Fibroblast of lung (primary cell): Measurements from ENCODE around the gene CENPX. TPM values are rescaled to one million over a fixed set of nuclear protein-coding genes. Genes with fewer than 3 reads are reported as not detected.

Experiments
- DNase-seq, 2 donors: peaks; one replicate each; pipeline versions ENCODE4 v3.0.0 to v3.0.0-alpha.2; 2010; ENCODE audit warnings: low read depth in 2 of 2
- H2AFZ ChIP-seq: 2 replicates; pipeline ENCODE4 v1.5.1; 2012; ENCODE audit warnings: low read length, control low read depth, inconsistent platforms
- H3K27ac ChIP-seq: 2 replicates; pipeline ENCODE4 v1.5.1; 2011; ENCODE audit warnings: low read length, control low read depth; ENCODE audit not compliant: insufficient read depth
- H3K27me3 ChIP-seq: 2 replicates; pipeline ENCODE4 v1.5.1; 2011; ENCODE audit warnings: mild to moderate bottlenecking, low read length; ENCODE audit not compliant: control insufficient read depth, insufficient read depth
- H3K36me3 ChIP-seq: 2 replicates; pipeline ENCODE4 v1.5.1; 2011; ENCODE audit warnings: low read length; ENCODE audit not compliant: control insufficient read depth, insufficient read depth
- H3K4me1 ChIP-seq: 2 replicates; pipeline ENCODE4 v1.5.1; 2011; ENCODE audit warnings: low read length; ENCODE audit not compliant: control insufficient read depth, insufficient read depth; ENCODE audit errors: extremely low read depth
- H3K4me2 ChIP-seq: 2 replicates; pipeline ENCODE4 v1.5.1; 2011; ENCODE audit warnings: low read length, control low read depth; ENCODE audit not compliant: insufficient read depth; ENCODE audit errors: extremely low read depth
- H3K4me3 ChIP-seq, 4 experiments: fragments of 200-600 bp in 1 of 4; sonication (generic) in 1 of 4; replicated peaks in 1 of 4; 2 replicates each; pipeline ENCODE4 v1.5.1; 2011 to 2016; ENCODE audit warnings: low read length in 4 of 4, low read depth in 3 of 4, mild to moderate bottlenecking in 3 of 4, control low read depth in 2 of 4, inconsistent platforms in 1 of 4, mixed read lengths in 1 of 4; ENCODE audit not compliant: insufficient read depth in 1 of 4; ENCODE audit errors: control extremely low read depth in 1 of 4
- H3K79me2 ChIP-seq: 2 replicates; pipeline ENCODE4 v1.5.1; 2012; ENCODE audit warnings: mild to moderate bottlenecking, low read length, inconsistent platforms; ENCODE audit not compliant: control insufficient read depth, insufficient read depth
- H3K9ac ChIP-seq: 2 replicates; pipeline ENCODE4 v1.5.1; 2011; ENCODE audit warnings: mild to moderate bottlenecking, low read length, control low read depth; ENCODE audit not compliant: insufficient read depth
- H3K9me3 ChIP-seq: 2 replicates; pipeline ENCODE4 v1.5.1; 2012; ENCODE audit warnings: low read depth, low read length; ENCODE audit not compliant: control insufficient read depth, insufficient read depth
- H4K20me1 ChIP-seq: 2 replicates; pipeline ENCODE4 v1.5.1; 2011; ENCODE audit warnings: low read length; ENCODE audit not compliant: control insufficient read depth, insufficient read depth; ENCODE audit errors: extremely low read depth
- CTCF ChIP-seq, 2 donors: IDR thresholded peaks in 1 of 2; conservative IDR thresholded peaks in 1 of 2; 1 replicate in 1 of 2; 2 replicates in 1 of 2; pipeline ENCODE4 v1.5.1; 2011 to 2012; ENCODE audit warnings: low read length in 2 of 2, control low read depth in 1 of 2, inconsistent platforms in 1 of 2, low read depth in 1 of 2, mild to moderate bottlenecking in 1 of 2
- EZH2 ChIP-seq: IDR thresholded peaks from 2 replicates; pipeline ENCODE4 v1.5.1; 2012; ENCODE audit warnings: low read length, control low read depth, mild to moderate bottlenecking; ENCODE audit errors: missing control alignments
- polyA plus RNA-seq, 2 donors: library from polyadenylated mRNA; depleted of rRNA in 1 of 2; stranded (reverse) in 1 of 2; unstranded in 1 of 2; fragments of >200 nt; gene quantifications; 2 replicates each; pipeline ENCODE4 v1.2.1, GENCODE V29; 2011 to 2012; ENCODE audit warnings: missing spikeins in 1 of 2
- total RNA-seq: library from RNA; depleted of rRNA; stranded (reverse); fragments of >200 nt; gene quantifications from 2 replicates; pipeline ENCODE4 v1.2.1, GENCODE V29; 2014

Gene CENPX
- total and polyA plus RNA-seq, 2 donors (not counting 1 experiment from before 2014, with no cell fraction given), result 29.2 to 30.4 TPM

- Histone ChIP-seq H3K9ac (no peak overlapping the region), H3K27ac (no peak overlapping the region)
- TF ChIP-seq CTCF (conservative IDR thresholded peaks at IDR 0.05 in 1 of 2, IDR thresholded peaks at IDR 0.05 in 1 of 2; ENCODE audit: low read depth in 1 of 2, low read length in 2 of 2) (no peak), EZH2 (no peak)
Measured at GRCh38 chr17:82037889-82038195, 15.2 kb upstream of the CENPX start.

GRCh38 chr17:82037092-82037888 lies 14.6 kb upstream of the CENPX start, which contains the start of gene DCXR:
Gene DCXR (minus strand): TSS chr17:82037697. CDS start chr17:82037682, 15 bp downstream.
- peak; percentile 47 for TF ChIP-seq CTCF (conservative IDR thresholded peaks at IDR 0.05 in 1 of 2, IDR thresholded peaks at IDR 0.05 in 1 of 2; ENCODE audit: low read depth in 1 of 2, low read length in 2 of 2)
- no peak for TF ChIP-seq EZH2
- Histone ChIP-seq H3K4me1 (peaks cover 4% of the 10 kb centered on the region), H3K79me2 (no peaks in the 10 kb centered on the region), H3K4me3 (peak within 1 kb of the TSS; percentile 67 to 83 (median 70)), H3K4me2 (peak within 1 kb of the TSS; percentile 80), H3K27me3 (no peaks in the 10 kb centered on the region), H3K36me3 (no peaks in the 10 kb centered on the region), H2AFZ (peak within 1 kb of the TSS; percentile 75), H3K9me3 (no peaks in the 10 kb centered on the region), H3K27ac (peak within 1 kb of the TSS; percentile 78), H3K9ac (peak within 1 kb of the TSS; percentile 71), H4K20me1 (no peaks in the 10 kb centered on the region)
- DNase-seq, result peak; percentile 94 to 96

More at GRCh38 chr17:82037889-82038195, 15.2 kb upstream of the CENPX start:
- Histone ChIP-seq H4K20me1 (no peaks in the 10 kb centered on the region), H3K4me2 (peak overlapping the region; percentile 74), H3K9me3 (no peaks in the 10 kb centered on the region), H3K79me2 (no peaks in the 10 kb centered on the region), H3K4me3 (peak overlapping the region; percentile 30 to 83 (median 61)), H3K36me3 (no peaks in the 10 kb centered on the region), H3K4me1 (peaks cover 4% of the 10 kb centered on the region), H3K27me3 (no peaks in the 10 kb centered on the region), H2AFZ (peak overlapping the region; percentile 75)
- no peak for DNase-seq

GRCh38 chr17:82036634-82037091 lies 14.0 kb upstream of the CENPX start:
- peak overlapping the region; percentile 71 for H3K9ac ChIP-seq
- peak overlapping the region; percentile 67 to 83 (median 70) for H3K4me3 ChIP-seq
- H3K27ac ChIP-seq, result peak overlapping the region; percentile 78
- H3K4me2 ChIP-seq, result peak overlapping the region; percentile 80
- H3K27me3 ChIP-seq, result no peaks in the 10 kb centered on the region
- H3K79me2 ChIP-seq, result no peaks in the 10 kb centered on the region
- H3K9me3 ChIP-seq, result no peaks in the 10 kb centered on the region
- H2AFZ ChIP-seq, result peak overlapping the region; percentile 35
- H4K20me1 ChIP-seq, result no peaks in the 10 kb centered on the region
- no peak for DNase-seq
- no peaks in the 10 kb centered on the region for H3K36me3 ChIP-seq
- no peak for TF ChIP-seq EZH2
- TF ChIP-seq CTCF (conservative IDR thresholded peaks at IDR 0.05 in 1 of 2, IDR thresholded peaks at IDR 0.05 in 1 of 2; ENCODE audit: low read depth in 1 of 2, low read length in 2 of 2), result no peak
- H3K4me1 ChIP-seq, result peaks cover 4% of the 10 kb centered on the region
